GM12875 (cell line): Measurements from ENCODE around the gene OTOP2.
"Not testable (repeated sequence)": the region's sequence is repeated elsewhere in the genome, so short reads cannot be mapped to it uniquely, and the experiment has no call there.

ENCODE experiments used
- H3K4me3 ChIP-seq: one replicate; pipeline ENCODE4 v1.5.1; 2011; ENCODE audit warnings: low read depth, low read length, control low read depth
- TF ChIP-seq, protein P1 (sequence below): IDR thresholded peaks from 2 replicates; pipeline ENCODE4 v1.5.1; 2011; ENCODE audit warnings: low read depth, mild to moderate bottlenecking, control low read depth, inconsistent platforms, low read length, moderate library complexity, borderline replicate concordance; ENCODE audit not compliant: insufficient read depth

The OTOP2 gene

GRCh38 chr17:74962622-74963394 is 38.7 kb downstream of the OTOP2 start:
- TF ChIP-seq, protein P1, sequence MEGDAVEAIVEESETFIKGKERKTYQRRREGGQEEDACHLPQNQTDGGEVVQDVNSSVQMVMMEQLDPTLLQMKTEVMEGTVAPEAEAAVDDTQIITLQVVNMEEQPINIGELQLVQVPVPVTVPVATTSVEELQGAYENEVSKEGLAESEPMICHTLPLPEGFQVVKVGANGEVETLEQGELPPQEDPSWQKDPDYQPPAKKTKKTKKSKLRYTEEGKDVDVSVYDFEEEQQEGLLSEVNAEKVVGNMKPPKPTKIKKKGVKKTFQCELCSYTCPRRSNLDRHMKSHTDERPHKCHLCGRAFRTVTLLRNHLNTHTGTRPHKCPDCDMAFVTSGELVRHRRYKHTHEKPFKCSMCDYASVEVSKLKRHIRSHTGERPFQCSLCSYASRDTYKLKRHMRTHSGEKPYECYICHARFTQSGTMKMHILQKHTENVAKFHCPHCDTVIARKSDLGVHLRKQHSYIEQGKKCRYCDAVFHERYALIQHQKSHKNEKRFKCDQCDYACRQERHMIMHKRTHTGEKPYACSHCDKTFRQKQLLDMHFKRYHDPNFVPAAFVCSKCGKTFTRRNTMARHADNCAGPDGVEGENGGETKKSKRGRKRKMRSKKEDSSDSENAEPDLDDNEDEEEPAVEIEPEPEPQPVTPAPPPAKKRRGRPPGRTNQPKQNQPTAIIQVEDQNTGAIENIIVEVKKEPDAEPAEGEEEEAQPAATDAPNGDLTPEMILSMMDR, result no peak
- H3K4me3 ChIP-seq, result no peak overlapping the region

- TF ChIP-seq, protein P1, result 0 out of 2 replicates have a peak, but pooled peaks have one; percentile 9
- no peak overlapping the region for H3K4me3 ChIP-seq
Observed at GRCh38 chr17:74963656-74964055, 39.6 kb downstream of the OTOP2 start.

GRCh38 chr17:74964246-74964761 is 40.2 kb downstream of the OTOP2 start:
- TF ChIP-seq, protein P1, result no peak
- no peak overlapping the region for H3K4me3 ChIP-seq

DNA sequence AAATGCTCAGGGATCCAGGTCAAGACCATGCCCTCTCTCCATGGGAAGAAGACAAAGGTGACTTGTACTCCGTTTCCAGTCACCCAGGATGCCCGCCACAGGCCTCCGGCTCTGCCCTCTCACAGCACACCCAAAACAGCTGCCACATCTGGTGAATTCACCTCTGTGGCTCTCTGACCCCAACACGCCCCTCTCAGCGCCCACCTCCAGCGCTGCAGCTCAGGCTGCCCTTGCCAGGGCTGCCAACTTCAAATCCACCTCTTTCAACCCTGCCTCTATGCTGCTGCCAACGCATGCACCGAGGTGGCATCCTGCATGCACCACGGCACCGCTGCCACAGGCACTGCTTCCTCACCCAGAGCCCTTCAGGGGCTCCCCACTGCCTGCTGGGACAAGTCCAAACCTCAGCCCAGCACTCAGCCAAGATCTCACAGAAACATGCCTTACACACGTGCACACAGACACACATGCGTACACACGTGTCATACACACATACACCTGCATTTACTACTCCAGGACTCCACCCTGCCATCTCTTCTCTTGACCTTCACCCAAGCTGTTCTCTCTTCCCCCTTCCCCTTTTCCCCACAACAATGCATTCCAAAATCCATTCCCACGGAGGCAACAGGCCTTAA is 41.0 kb downstream of the OTOP2 start:
- TF ChIP-seq, protein P1, result no peak

DNA sequence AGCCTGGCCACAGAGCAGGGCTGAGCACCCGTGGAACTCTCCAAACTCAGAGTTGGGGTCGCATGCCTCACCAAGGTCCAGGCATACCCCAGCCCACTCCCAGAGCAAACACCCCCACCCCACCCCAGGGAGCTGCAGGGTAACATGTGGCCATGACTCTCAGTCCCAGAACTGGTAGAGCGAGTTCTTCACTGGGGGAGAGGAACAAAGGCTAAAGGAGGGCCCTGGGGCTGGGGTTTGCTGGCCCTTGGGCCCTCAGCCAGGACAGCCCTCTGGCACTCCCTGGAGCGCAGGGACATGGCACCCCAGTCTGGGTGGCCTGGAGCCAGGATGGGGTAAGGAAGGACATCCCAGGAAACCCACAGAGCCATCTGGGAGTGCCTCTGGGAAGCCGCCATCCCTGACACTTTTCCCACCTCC is 44.3 kb downstream of the OTOP2 start:
- H3K4me3 ChIP-seq, result no peak overlapping the region

More for the DNA sequence above, 41.0 kb downstream of the OTOP2 start:
- H3K4me3 ChIP-seq, result no peak overlapping the region

GRCh38 chr17:74969501-74969900 is 45.4 kb downstream of the OTOP2 start:
- H3K4me3 ChIP-seq, result not testable (repeated sequence)

More for the DNA sequence above, 44.3 kb downstream of the OTOP2 start:
- TF ChIP-seq, protein P1, result no peak

GRCh38 chr17:74970395-74970794 is 46.3 kb downstream of the OTOP2 start:
- TF ChIP-seq, protein P1, result no peak
- H3K4me3 ChIP-seq, result no peak overlapping the region
